Tibial nerve (tissue), 4 donors: ENCODE measurements around the gene TTC7B. TPM values are rescaled to one million over a fixed set of nuclear protein-coding genes. Genes with fewer than 3 reads are reported as not detected.

Source experiments
- DNase-seq, 2 donors: peaks; one replicate each; pipeline ENCODE4 v3.0.0-alpha.2; 2019; ENCODE audit warnings: low spot score in 2 of 2
- H3K27ac ChIP-seq, 4 donors: fragments of 200-600 bp; sonication (generic) in 3 of 4; one replicate each; pipeline ENCODE4 v1.5.1; 2017 to 2019; ENCODE audit warnings: mild to moderate bottlenecking in 1 of 4
- H3K27me3 ChIP-seq, 2 donors: fragments of 200-600 bp; sonication (generic) in 1 of 2; one replicate each; pipeline versions ENCODE4 v1.5.1 to v1.6.0; 2017 to 2019
- H3K36me3 ChIP-seq, 3 donors: fragments of 200-600 bp; sonication (generic); one replicate each; pipeline ENCODE4 v1.5.1; 2018 to 2019
- H3K4me1 ChIP-seq, 4 donors: fragments of 200-600 bp; sonication (generic) in 3 of 4; one replicate each; pipeline ENCODE4 v1.5.1; 2017 to 2019
- H3K4me3 ChIP-seq, 4 donors: fragments of 200-600 bp; sonication (generic) in 3 of 4; one replicate each; pipeline ENCODE4 v1.5.1; 2017 to 2019; ENCODE audit warnings: mild to moderate bottlenecking in 1 of 4, moderate library complexity in 1 of 4
- H3K9me3 ChIP-seq, 4 donors: fragments of 200-600 bp; sonication (generic) in 3 of 4; one replicate each; pipeline ENCODE4 v1.5.1; 2017 to 2019
- EP300 ChIP-seq, 2 donors: sonication (generic); formaldehyde crosslinking; IDR thresholded peaks; one replicate each; pipeline ENCODE4 v1.6.1; 2017; ENCODE audit warnings: antibody characterized with exemption in 2 of 2, mild to moderate bottlenecking in 1 of 2
- POLR2A ChIP-seq, 2 donors: fragments of 450-650 bp; IDR thresholded peaks; one replicate each; pipeline ENCODE4 v1.6.1; 2017; ENCODE audit warnings: antibody characterized with exemption in 2 of 2, mild to moderate bottlenecking in 2 of 2, moderate library complexity in 2 of 2
- WGBS, 2 donors: methylation state at CpG; one replicate each; pipeline ENCODE4 v1.1.5; 2018; 5-methylcytosine and 5-hydroxymethylcytosine counted together
- total RNA-seq, 4 donors: library from RNA; depleted of rRNA; stranded (reverse); fragments of >200 nt; gene quantifications; one replicate each; pipeline ENCODE4 v1.1.0, GENCODE V29; 2016
- TF ChIP-seq, protein P1 (sequence below), 5 experiments: fragments of 200-600 bp in 3 of 5; fragments of 450-650 bp in 2 of 5; sonication (generic) in 3 of 5; IDR thresholded peaks; one replicate each; pipeline ENCODE4 v1.5.1; 2016 to 2019; ENCODE audit warnings: antibody characterized with exemption in 5 of 5, mild to moderate bottlenecking in 3 of 5, moderate library complexity in 2 of 5

The TTC7B gene
- total RNA-seq, 4 donors from 2014 or later = 25.9 to 44.1 (median 34.4) TPM

DNA sequence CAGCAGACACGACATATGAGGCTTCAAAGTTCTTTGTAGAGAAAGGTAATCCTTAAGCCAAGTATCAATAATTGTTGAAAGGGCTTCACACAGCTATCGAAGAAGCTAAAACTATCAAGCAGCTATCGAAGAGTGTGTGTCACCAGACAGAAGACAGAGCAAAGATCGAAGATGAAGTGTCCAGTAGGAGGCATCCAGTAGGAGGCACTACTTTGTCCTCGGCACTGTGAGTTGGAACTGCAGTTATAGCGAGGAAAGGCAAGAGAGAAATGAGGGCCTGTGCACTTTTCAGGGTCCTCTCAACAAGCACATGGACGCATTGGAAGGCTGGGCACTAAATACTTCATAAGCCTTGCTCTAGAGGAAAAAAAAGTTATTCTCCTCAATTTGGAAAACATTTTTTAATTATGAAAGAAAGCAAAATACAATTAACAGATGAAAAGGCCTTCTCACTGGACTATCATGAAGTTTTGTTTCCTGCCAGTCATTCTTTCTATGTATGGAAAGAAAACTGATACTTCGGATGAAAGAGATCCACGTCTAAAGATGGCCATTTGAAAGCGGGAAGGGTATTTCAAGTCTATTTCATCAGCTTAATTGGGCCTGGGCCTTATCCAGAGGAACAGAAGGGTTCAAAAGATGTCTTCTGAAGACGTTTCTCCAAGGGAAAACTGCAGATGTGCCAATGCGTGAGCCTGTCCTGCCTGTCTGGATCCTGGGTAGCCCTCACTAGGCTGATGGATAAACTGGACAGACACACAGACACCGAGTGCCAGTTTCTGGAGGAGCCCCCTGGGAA is 244.9 kb downstream of the TTC7B start:
- Histone ChIP-seq H3K9me3 (no peaks in the 10 kb centered on the region), H3K36me3 (peaks cover 0 to 19% (median 0%) of the 10 kb centered on the region in 3 donors), H3K27ac (no peak overlapping the region), H3K4me1 (peaks cover 0 to 24% (median 2%) of the 10 kb centered on the region in 4 donors), H3K27me3 (no peaks in the 10 kb centered on the region), H3K4me3 (no peak overlapping the region)
- WGBS, 2 donors = 93 to 96% methylated on average over 13 of the region's 13 CpGs
- no peak for DNase-seq
- TF ChIP-seq POLR2A (IDR thresholded peaks at IDR 0.05) (no peak), EP300 (IDR thresholded peaks at IDR 0.05) (no peak)
- TF ChIP-seq, protein P1, sequence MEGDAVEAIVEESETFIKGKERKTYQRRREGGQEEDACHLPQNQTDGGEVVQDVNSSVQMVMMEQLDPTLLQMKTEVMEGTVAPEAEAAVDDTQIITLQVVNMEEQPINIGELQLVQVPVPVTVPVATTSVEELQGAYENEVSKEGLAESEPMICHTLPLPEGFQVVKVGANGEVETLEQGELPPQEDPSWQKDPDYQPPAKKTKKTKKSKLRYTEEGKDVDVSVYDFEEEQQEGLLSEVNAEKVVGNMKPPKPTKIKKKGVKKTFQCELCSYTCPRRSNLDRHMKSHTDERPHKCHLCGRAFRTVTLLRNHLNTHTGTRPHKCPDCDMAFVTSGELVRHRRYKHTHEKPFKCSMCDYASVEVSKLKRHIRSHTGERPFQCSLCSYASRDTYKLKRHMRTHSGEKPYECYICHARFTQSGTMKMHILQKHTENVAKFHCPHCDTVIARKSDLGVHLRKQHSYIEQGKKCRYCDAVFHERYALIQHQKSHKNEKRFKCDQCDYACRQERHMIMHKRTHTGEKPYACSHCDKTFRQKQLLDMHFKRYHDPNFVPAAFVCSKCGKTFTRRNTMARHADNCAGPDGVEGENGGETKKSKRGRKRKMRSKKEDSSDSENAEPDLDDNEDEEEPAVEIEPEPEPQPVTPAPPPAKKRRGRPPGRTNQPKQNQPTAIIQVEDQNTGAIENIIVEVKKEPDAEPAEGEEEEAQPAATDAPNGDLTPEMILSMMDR (IDR thresholded peaks at IDR 0.05) = no peak

- Histone ChIP-seq H3K4me3 (no peak overlapping the region), H3K27ac (peak overlapping the region in 1 of 4 donors; percentile 84), H3K9me3 (no peaks in the 10 kb centered on the region), H3K4me1 (peaks cover 0 to 24% (median 2%) of the 10 kb centered on the region in 4 donors), H3K27me3 (no peaks in the 10 kb centered on the region), H3K36me3 (peaks cover 0 to 19% (median 0%) of the 10 kb centered on the region in 3 donors)
- TF ChIP-seq, protein P1 (IDR thresholded peaks at IDR 0.05) = no peak
- no peak for TF ChIP-seq EP300 (IDR thresholded peaks at IDR 0.05)
- TF ChIP-seq POLR2A (IDR thresholded peaks at IDR 0.05) = no peak
- 94 to 95% methylated on average over 17 of the region's 17 CpGs for WGBS, 2 donors
- DNase-seq = no peak
These were observed 245.8 kb downstream of the TTC7B start for GRCh38 chr14:90570461-90570860.

GRCh38 chr14:90569606-90570387 is 246.4 kb downstream of the TTC7B start:
- Histone ChIP-seq H3K4me3 (no peak overlapping the region), H3K27ac (peak overlapping the region in 3 of 4 donors; percentile 55 to 93 (median 84)), H3K36me3 (peaks cover 0 to 19% (median 0%) of the 10 kb centered on the region in 3 donors), H3K4me1 (peaks cover 0 to 24% (median 2%) of the 10 kb centered on the region in 4 donors), H3K27me3 (no peaks in the 10 kb centered on the region), H3K9me3 (no peaks in the 10 kb centered on the region)
- 91 to 93% methylated on average over 7 to 9 of the region's 9 CpGs for WGBS, 2 donors
- no peak for DNase-seq
- TF ChIP-seq POLR2A (IDR thresholded peaks at IDR 0.05) (no peak), EP300 (IDR thresholded peaks at IDR 0.05) (no peak)
- TF ChIP-seq, protein P1 (IDR thresholded peaks at IDR 0.05) = no peak

- no peak for DNase-seq
- Histone ChIP-seq H3K4me3 (no peak overlapping the region), H3K27ac (peak overlapping the region in 3 of 4 donors; percentile 33 to 93 (median 84)), H3K9me3 (no peaks in the 10 kb centered on the region), H3K27me3 (no peaks in the 10 kb centered on the region), H3K36me3 (peaks cover 0 to 19% (median 0%) of the 10 kb centered on the region in 3 donors), H3K4me1 (peaks cover 0 to 24% (median 2%) of the 10 kb centered on the region in 4 donors)
- TF ChIP-seq, protein P1 (IDR thresholded peaks at IDR 0.05) = no peak
- no peak for TF ChIP-seq POLR2A (IDR thresholded peaks at IDR 0.05)
- no peak for TF ChIP-seq EP300 (IDR thresholded peaks at IDR 0.05)
- WGBS, 2 donors = 69 to 81% methylated on average over 5 of the region's 5 CpGs
These were observed 247.0 kb downstream of the TTC7B start for GRCh38 chr14:90569201-90569600.
